ENCODE measurements around the gene CTRL. TPM values are rescaled to one million over a fixed set of nuclear protein-coding genes. Genes with fewer than 3 reads are reported as not detected.

Gene CTRL
- total RNA-seq, 2 experiments from 2014 or later = 3.8 to 3.9 TPM

- ChIA-PET POLR2A (interaction anchor here (1.0 to 1.5 kb wide), 3 partner anchors 20 to 61 kb away, joined by 3 read pairs; partner anchors contain the start of genes DDX28 and DUS2), CTCF (interaction anchor here (0.6 to 1.4 kb wide), 3 partner anchors 21 to 79 kb away, joined by 3 read pairs; no protein-coding TSS in a partner anchor)
- peaks cover 8% of the 10 kb centered on the region for H3K4me1 Mint-ChIP-seq (ENCODE audit: low read depth)
- peaks cover 31% of the 10 kb centered on the region for H3K36me3 Mint-ChIP-seq (ENCODE audit: low read depth)
- ATAC-seq (no peak), DNase-seq (no peak)
- H3K4me3 Mint-ChIP-seq = no peak overlapping the region
- TF ChIP-seq CTCF (IDR thresholded peaks at IDR 0.05) = no peak
- no peak overlapping the region for H3K27ac Mint-ChIP-seq
- H3K27me3 Mint-ChIP-seq = no peaks in the 10 kb centered on the region
- no peaks in the 10 kb centered on the region for H3K9me3 Mint-ChIP-seq
- intact Hi-C loops (cut with micrococcal nuclease) = no loop called here
Observed at GRCh38 chr16:67962135-67962534, 30.5 kb upstream of the CTRL start.

- no peaks in the 10 kb centered on the region for H3K27me3 Mint-ChIP-seq
- peaks cover 2% of the 10 kb centered on the region for H3K4me1 Mint-ChIP-seq (ENCODE audit: low read depth)
- no peak overlapping the region for H3K4me3 Mint-ChIP-seq
- H3K27ac Mint-ChIP-seq = no peak overlapping the region
- TF ChIP-seq CTCF (IDR thresholded peaks at IDR 0.05) = no peak
- CTCF ChIA-PET = interaction anchor here (1.4 kb wide), 1 partner anchor 22 kb away, joined by 3 read pairs; no protein-coding TSS in a partner anchor
- no peak for DNase-seq
- H3K36me3 Mint-ChIP-seq (ENCODE audit: low read depth) = peaks cover 31% of the 10 kb centered on the region
- intact Hi-C loops (cut with micrococcal nuclease) = no loop called here
- POLR2A ChIA-PET = interaction anchor here (1.0 to 1.5 kb wide), 2 partner anchors 20 to 62 kb away, joined by 3 read pairs; partner anchors contain the start of genes DDX28 and DUS2
- H3K9me3 Mint-ChIP-seq = no peaks in the 10 kb centered on the region
- no peak for ATAC-seq
Observed at GRCh38 chr16:67961551-67961957, 29.9 kb upstream of the CTRL start.

GRCh38 chr16:67959536-67960329 is 28.1 kb upstream of the CTRL start:
- Mint-ChIP-seq H3K36me3 (ENCODE audit: low read depth) (peaks cover 37% of the 10 kb centered on the region), H3K4me3 (no peak overlapping the region), H3K27ac (no peak overlapping the region), H3K9me3 (no peaks in the 10 kb centered on the region), H3K4me1 (ENCODE audit: low read depth) (no peaks in the 10 kb centered on the region), H3K27me3 (no peaks in the 10 kb centered on the region)
- intact Hi-C loops (cut with micrococcal nuclease) = no loop called here
- CTCF ChIA-PET = interaction anchor here (0.7 to 2.3 kb wide), 2 partner anchors 18 to 81 kb away, joined by 3 to 15 read pairs; no protein-coding TSS in a partner anchor
- POLR2A ChIA-PET = interaction anchor here (0.6 to 1.1 kb wide), 2 partner anchors 19 to 66 kb away, joined by 3 read pairs; no protein-coding TSS in a partner anchor
- ATAC-seq (no peak), DNase-seq (no peak)
- TF ChIP-seq CTCF (IDR thresholded peaks at IDR 0.05) = no peak

- POLR2A ChIA-PET = no interaction called here
- Mint-ChIP-seq H3K36me3 (ENCODE audit: low read depth) (peaks cover 32% of the 10 kb centered on the region), H3K27me3 (no peaks in the 10 kb centered on the region), H3K4me1 (ENCODE audit: low read depth) (no peaks in the 10 kb centered on the region), H3K4me3 (no peak overlapping the region), H3K27ac (no peak overlapping the region), H3K9me3 (no peaks in the 10 kb centered on the region)
- ATAC-seq (no peak), DNase-seq (no peak)
- intact Hi-C loops (cut with micrococcal nuclease) = no loop called here
- TF ChIP-seq CTCF (IDR thresholded peaks at IDR 0.05) = no peak
- CTCF ChIA-PET = interaction anchor here (2.1 kb wide), 1 partner anchor 16 kb away, joined by 6 read pairs; no protein-coding TSS in a partner anchor
Observed at GRCh38 chr16:67957622-67958021, 26.0 kb upstream of the CTRL start.
